GM21528 (cell line): ENCODE data around the gene VDR.

Experiments
- ATAC-seq: cut with Tn5 transposase; IDR thresholded peaks from one replicate; pipeline ENCODE4 v1.9.1; 2021; ENCODE audit warnings: mild to moderate bottlenecking, moderate library complexity; ENCODE audit not compliant: unreplicated experiment, low FRiP score

Gene VDR

DNA sequence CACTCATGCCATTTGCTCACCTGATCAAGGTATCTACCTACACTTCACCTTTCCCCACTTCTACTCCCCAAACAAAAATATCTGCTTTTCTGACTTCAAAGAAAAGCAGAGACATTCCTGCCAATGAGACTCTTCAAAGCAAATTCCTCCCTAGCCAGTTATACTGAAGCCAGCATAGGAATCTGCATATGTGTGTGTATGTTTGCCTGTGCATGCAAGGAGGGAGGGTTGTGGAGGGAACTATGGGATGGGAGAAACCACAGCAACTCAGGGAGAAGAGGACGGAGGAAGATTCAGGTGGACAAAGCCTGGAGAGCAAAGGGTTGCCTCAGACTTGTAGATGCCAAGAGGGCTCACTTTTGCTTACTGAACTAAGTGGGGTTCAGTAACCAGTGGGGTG lies 26.4 kb upstream of the VDR start:
- no peak for ATAC-seq

DNA sequence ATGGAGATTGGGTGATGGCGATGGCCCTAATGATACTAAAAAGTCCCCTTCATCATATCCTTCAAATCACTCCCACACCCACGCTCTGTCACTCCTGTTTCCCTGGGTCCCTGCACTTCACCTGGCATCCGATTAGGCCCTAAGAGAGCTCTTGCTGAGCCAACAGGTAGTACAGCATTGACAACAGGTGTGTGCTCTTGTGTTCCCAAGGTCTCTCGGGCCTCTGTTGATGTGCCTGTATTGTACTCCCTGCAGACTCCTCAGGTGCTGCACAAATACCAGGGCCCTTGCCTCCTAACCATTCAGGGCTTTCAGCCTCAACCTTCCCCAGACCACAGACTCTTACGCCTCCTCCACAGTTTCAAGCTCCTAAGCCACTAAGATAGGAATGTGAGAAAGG lies 25.8 kb upstream of the VDR start:
- ATAC-seq, result no peak

DNA sequence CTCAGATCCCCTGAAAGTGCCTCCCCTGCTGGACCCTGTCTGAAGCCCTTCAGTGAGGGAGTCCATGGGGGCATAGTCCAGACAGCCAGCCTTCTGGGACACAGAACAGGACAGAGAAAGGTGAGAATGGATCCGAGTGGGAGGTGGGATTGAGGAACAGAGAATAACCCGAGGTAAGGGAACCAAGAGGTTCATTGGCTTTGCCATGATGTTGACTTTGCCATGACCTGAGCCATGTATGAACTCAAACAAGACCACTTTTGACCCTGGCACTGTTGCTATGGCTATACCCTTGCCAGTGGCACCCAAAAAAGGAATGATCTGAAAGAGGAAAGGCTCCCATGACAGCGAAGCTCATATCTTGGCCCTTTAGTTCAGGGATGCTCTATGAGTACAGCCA lies 22.6 kb upstream of the VDR start:
- ATAC-seq, result no peak

DNA sequence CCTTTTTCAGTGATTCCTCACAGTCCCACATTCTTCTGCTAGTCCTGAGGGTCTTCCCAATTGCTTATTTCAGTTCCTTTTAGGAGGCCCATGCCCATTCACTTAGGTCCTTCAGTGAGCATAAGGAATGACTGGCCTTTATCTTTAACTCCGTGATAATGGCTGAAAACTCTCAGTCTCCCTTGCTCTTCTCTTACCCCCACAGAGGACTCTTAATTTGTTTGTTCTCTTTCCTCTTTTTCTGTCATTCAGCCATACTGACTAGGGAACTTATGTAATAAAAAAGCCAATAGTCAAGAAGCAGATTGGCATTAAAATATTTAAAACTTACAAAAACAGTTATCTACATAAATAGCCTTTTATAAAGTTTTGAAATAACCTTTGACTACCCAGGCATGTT lies 17.1 kb upstream of the VDR start:
- ATAC-seq, result no peak

DNA sequence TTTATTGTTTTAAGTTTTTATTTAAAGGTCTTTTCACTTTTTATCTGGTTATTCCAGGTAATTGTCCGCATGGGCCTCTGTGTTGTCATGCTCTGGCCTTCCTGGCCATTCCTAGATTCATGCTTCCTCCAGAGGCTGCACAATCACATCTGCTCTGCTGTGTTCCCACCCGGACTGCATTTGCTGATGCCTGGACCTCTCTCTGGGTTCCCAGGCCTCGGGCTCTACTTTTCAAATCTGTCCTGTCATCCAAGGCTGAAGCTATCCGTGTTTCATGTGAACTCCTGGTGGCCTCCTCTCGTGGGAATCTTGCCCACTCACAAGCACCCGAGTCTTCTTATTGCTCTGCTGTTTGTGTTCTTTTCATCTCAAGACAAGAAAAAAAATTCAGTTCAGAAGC lies 16.1 kb upstream of the VDR start:
- no peak for ATAC-seq

DNA sequence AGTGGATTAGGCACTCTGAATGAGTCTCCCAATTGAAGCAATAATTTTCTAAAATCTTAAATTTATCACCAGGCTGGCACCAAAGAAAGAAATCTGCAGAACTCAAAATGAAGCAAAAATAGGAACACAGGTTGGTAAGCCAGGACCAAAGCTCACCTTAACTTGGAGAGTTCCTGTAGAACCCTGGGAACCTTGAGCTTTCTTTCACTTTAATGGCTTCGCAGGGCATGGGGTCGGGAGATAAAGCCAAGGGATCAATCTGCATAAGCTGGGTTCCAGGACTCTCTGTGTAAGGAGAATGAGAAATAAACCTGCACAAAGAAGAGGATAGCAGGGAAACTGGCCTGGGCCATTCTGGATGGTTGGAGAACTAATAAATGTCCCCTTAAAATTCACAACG lies 8.3 kb upstream of the VDR start:
- no peak for ATAC-seq

DNA sequence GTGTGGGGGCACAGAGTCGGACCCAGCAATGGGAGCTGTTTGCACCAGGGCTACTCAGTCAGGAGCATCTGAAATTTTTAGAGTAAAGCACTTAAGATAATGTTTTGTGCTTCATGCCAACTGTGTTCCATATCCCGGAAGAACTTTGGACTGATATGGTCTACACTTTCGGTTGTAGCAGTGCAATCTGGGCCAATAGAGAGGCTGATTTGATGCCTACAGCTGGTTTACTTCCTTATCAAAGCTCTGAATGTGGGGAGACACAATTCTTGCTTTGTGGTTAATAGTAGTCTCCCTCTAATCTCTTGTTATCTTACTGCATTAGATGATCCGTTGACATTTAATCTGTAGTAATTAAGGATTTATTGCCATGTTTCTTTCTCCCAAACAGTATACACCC lies 7.8 kb upstream of the VDR start:
- ATAC-seq, result no peak

DNA sequence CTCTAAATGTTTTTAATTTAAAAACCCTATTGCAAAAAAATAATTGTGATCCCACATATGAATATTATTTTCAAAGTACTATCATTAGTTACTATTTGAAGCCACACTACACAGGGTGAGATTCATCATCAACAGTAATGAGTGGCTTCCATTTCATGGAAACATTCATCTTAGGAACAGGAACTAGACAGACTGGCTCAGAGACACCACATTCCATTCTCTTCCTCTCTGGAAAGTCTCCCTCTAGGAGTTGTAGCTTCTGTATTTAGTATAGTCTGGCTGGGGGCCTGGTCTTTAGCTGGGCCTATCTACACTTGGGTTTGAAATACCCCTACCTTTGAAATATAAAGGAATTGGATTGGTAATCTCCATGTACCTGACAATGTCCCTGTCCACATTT lies 6.2 kb upstream of the VDR start:
- no peak for ATAC-seq

DNA sequence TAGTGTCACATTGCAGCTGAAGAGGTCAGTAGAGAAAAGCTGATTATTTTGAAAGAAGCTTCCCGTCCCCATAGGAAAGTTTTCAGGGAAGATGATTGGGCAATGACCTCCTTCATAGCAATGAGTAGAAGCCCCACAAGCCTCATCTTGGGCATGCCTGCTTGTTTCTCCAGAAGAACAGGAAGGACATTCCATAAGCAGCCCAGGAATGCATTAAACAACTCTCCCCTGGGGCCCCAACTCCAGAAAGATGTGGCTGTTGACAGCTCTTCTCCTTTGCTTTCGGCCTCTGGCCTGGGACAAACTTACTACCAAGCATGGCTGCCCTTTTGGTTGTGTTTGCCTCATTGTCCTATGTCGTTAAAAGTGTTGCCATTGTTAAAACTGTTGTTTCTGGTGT lies 5.7 kb upstream of the VDR start:
- no peak for ATAC-seq

DNA sequence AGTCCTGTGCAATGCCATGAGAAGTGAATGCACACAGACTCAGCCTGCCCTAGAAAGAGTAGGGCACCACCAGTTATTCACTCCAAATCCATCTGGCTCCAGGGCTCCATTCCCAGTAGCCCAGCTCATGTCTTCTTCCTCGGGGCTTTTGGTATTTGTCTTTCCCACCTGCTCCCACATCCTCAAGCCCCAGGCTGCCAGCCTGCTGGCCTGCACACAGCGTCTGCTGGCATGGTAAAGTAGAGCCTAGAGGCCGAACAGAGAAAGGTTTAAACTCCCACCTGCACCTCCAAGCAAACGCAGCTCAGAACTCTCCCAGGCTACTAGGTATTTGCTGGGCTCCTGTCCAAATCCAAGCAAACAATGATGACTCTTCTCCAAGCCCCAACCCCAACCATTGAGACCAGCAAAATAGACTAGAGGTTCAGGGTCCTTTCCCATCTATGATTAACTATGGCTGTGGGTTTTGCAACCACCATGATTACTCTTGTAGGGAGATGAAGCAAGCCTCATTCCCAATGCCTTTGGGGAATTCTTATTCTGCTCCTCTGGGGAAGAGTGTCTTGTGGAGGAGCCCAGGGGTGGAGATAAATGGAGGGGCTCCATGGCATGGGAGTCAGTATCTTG lies 5.2 kb upstream of the VDR start:
- no peak for ATAC-seq

DNA sequence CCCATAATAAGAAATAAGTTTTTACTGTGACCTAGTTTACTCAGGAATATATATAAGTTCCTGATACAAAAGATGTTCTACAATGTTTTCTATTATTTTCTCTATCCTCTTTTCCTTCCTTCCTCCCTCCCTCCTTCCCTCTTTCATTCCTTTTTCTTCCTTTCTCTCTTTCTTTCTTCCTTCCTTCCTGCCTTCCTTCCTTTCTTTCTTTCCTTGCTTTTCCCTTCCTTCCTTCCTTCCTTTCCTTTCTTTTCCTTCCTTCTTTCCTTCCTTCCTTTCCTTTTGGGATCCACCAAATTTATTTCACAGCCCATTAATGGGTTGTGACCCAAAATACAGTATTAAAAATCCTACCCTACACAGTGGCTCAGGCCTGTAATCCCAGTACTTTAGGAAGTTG lies 3.9 kb upstream of the VDR start:
- no peak for ATAC-seq

DNA sequence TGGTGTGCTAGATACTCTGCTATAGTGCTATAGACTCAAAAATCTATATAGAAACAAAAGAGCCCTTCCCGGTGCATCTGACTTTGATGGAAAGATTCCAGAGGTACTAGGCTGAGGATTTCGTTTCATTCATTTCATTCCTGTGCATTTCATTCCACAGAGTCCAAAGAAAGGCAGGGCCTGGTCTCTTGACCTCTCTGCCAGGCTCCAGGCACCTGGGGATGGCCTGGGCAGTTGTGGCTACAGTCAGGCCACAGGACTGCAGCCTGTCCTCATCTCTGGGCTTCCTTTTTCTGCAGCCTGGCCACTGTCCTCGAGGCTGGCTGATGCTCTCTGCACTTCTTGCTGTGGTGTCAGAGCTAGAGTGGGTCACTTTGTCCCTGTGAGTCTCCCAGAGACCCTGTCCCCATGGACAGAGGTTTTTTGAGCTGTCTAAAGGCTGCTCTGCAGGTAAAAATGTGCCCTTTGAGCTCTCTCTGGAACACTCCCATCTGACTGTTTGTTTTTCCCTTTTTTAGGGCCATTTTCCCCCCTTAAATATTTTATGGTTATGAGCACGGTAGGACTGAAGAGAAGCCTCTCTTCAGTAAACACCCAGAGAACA lies 3.2 kb upstream of the VDR start:
- no peak for ATAC-seq

DNA sequence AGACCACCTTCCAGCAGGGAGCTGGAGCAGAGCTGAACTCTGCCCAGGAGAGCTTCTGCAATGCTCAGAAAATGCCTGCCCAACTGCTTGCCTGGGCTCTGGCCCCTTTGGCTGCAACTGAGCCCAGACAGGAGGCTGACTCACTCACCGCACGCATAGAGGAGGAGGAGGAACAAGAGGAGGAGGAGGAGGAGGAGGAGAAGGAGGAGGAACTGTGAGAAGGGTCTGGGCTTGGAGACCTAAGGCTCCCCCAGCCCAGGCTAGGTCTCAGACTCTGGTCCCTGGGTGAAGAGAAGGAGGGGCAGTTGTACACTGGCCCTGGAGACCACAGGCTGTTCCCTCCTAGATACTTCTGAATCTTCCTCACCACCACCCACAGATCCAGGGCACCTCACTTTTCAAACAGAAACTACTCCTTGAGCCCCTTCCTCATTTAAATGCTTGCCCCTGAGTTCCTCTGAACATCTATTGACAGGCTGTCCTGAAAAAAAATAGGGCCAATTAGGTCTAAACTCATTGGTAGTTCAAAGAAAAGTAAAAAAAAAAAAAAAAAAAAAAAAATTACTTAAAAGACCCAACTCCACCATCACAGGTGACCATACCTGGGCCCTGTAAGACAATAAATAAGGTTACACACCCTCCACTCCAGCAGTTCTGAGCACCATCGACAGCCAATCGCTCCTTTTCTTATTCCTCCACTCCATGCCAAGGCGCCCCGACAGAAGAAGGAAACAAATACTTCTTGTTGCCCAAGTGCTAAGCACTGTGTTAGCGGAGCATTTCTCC lies 674 bp downstream of the VDR start:
- no peak for ATAC-seq

DNA sequence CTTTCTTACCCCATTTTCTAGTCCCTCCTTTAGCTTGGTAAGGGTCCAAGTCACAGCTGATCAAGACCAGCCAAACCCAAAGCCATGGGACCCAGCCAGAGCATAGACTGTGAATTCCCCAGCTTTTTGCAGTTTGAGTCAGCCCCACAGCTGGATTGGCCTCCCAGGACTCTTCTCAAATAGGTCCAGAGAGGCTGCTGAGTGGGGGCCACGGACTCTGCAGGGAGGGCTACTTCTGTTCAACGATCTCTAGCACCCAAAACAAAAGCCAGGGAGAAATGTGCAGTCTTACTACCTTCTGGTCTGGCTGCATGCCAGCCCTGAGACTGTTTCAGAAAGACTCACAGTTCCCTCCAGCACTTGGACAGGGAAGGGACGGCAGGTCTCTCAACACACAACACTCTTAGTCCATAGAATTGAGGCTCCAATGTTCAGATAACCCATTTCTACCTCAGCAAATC lies 1.6 kb downstream of the VDR start:
- no peak for ATAC-seq

DNA sequence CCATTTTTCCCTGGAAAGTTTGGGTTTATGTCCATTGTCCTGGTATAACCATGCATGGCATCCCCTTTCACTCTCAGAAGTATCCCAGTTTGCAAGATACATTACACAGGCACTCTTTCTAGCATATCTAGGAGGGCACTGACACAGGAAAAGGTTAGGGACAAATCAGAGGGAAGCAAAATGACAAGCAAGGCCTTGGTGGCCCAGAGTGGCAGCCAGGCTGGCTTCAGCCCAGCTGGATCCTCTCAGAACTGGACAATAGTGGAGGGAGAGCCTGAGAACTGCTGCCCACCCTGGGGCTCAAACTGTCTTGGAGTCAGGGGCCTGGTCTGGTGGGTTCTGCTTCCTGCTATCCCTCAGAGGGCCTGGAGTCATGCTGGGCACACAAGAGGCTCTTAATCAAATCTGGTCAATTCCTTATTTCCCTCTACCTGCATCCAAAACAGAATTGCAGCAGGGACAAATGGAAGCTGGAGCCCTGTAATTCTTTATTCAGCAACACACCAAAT lies 2.6 kb downstream of the VDR start:
- ATAC-seq, result no peak

DNA sequence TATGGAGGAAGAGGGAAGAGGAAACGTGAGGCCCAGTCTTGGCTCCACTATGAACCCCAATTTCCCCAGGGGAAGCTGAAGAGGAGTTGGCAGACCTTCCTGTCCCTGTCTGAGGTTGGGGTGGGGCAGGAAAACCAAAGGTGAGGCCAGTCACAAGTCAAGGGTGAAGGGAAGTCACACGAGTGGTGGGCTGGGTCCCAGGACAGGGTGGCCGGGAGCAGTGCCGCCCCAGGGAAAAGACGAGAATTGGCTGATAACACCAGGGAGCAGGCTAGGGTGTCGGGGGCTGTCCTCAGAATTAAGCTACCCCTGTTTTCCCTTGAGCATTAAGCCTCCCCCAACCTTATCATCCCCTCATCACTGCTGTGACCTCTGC lies 3.1 kb downstream of the VDR start:
- no peak for ATAC-seq

DNA sequence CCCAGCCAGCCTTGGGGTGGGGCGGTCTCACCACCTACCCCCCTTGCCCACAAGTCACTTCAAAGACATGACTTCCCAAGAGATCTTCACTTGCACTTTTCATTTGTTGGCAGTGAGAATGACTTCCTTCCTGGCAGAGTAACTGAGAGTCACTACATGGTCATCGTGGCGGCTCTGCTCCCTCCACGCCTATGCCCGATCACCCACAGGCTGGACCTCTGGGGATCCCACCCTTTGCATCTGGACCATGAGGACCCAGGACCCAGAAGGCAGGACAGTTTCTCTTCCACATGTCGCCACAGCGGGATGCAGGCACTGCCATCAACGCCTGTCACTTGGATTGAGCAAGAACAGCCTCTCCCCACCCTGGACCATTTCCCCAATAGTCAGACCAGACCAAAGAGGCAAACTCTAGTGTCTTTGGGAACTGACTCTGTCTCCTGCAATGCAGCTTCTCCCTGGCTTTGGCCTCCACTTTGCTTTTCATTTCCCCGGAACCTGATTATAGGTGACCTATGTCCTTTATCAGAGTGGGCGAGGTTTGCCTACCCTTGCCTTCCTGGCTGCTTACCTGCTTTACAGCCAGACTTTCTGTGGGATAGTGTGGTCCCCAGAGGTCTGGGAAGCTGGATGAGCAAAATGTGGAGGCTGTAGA lies 3.6 kb downstream of the VDR start:
- no peak for ATAC-seq

DNA sequence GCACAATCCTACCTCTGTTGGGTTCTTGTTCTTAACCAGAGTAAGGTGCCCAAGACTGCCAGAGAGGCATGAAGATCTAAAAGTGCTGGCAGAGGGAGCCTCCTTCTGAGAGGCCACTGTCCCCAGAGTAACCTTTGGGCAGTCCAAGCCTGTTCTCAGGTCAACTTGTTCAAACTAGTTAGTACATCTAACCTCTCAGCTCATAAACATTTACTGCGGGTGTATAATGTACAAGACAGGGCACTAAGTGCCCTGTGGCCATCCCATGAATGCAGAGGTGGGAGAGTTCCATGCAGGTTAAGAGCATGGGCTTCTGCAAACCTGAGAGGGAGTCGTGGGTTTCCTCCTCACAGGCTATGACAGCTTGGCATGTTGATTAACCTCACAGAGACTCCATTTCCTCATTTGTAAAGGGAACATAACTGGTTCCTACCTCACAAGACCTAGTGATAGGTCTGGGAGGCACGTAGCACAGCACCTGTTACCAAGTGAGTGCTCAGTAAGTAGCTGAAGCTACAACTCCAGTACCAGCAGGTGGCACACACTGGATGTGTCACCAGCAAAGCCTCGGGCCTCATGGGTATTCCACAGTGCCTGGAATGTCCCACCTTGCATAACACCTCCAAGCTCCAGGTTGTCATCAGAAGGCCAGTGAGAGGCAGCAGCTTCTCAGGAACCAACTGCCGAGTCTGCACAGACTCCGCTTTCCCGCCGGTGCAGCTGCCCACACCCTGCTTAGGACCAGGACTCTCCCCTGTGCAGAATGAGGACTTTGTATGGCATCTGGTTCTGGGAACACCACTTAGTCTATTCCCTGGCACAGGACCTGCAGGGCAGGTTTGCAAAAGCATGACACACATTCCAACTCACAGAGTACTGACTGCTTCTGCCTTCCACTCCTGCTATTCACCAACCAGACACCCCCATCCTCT lies 4.4 kb downstream of the VDR start:
- ATAC-seq, result no peak

DNA sequence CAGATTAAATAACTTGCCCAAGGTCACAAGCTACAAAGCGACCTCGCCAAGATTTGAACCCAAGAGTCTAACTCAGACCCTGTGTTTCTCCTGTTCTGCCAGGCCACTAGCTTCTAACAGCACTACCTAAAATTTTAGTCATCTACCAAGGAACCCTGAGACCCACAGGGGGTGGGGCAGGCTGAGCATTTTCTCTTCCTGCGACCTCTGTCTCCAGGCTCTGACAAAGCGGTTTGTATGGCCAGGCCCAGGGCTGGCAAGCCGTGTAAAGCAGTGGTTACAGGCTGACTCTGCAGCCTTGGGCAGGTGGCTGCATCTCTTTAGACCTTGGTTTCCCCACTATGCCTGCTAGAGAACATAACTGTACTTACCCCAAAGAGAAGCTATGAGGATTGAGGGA lies 5.3 kb downstream of the VDR start:
- no peak for ATAC-seq

DNA sequence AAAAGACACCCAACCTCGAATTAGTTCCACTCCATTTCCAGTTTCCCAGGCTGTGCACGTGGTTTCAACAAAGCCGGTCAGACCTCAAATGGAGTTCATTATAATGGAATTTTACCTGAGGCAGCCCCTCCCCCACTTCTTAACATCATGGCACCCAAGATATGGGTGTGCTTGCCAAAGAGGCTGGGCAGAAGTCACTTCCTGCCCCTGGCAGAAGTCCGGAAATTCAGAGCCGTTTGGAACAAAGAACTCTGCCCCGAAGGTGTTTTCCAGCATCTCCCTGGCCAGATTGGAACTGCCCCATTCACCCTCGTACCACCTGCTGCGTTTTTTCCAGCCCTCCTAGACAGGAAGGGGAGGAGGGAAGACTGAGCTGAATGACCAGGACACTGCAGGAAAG lies 8.2 kb downstream of the VDR start:
- ATAC-seq, result no peak
